SKM-1 (cell line): ENCODE data around the gene CDC37.

Source experiments
- DNase-seq: peaks from one replicate; lab custom pipeline; 2025; ENCODE audit not compliant: unreplicated experiment; lab: John Stamatoyannopoulos, UW

CDC37 gene

GRCh38 chr19:10403137-10404021 lies at the start of gene CDC37:
Gene CDC37, minus strand, starts transcription at chr19:10403542. Its CDS starts 63 bp downstream, at chr19:10403479.
- peak; percentile 86 for DNase-seq

DNA sequence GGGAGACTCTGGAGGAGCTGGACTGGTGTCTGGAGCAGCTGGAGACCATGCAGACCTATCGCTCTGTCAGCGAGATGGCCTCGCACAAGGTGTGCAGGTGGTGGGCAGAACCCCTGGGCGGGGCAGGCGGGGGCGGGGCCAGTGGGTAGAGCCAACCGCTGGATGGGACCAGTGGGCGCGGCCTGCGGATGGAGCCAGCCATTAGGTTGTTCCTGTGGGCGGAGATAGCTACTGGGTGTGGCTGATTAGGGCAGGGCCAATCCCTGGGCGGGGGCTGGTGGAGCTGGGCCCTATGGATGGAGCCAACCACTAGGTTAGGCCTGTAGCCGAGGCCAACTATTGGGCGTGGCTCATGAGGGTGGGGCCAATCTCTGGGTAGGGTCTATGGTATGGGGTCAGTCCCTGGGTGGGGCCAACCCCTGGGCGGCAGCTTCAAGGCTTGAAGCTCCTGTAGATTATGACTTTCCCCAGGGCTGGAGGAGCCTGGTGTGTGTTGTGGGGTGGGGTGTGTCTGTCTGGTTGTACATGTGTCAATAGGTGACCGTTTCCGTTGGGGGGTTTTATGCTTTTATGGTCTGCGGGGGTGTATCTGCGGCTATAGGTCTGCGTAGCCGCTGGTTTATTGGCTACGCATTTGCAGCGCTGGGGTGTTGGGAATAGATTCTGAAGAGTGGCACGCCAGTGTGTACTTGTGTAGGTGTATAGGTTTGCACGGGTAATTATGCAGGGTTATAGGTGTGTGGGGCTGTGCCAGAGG lies 47.7 kb upstream of the CDC37 start:
- DNase-seq = no peak

DNA sequence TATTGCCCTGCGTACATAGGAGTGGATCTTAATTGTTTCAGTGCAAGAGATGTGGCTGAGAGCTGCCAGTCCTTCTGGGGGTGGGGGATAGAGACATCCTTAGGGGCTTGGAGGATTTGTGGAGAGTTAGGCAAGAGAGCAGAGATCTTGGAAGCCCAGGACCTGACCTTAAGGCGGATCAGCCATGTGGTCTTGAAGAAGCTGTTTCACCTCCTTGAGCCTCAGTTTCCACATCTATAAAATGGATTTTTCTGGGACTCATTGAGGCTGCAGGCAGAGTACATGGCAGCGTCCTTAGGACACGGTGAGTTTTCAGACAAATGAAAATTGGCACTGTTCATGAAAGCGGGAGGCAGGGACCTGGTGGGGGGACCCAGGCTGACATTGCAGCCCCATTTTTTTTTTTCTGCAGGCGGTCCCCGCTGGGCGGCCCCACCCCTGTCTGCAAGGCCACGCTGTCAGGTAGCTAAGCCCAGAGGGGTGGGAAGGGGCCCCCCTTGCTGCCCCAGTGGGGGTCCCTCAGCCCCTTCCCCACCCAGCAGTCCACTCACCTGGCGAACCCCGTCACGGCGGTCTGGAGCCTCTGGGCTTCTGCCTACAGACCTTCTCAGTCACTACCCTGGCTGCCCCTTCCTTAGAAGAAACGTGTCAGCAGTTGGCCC lies 47.0 kb upstream of the CDC37 start:
- DNase-seq = no peak

GRCh38 chr19:10449037-10449436 lies 45.7 kb upstream of the CDC37 start:
- no peak for DNase-seq

DNA sequence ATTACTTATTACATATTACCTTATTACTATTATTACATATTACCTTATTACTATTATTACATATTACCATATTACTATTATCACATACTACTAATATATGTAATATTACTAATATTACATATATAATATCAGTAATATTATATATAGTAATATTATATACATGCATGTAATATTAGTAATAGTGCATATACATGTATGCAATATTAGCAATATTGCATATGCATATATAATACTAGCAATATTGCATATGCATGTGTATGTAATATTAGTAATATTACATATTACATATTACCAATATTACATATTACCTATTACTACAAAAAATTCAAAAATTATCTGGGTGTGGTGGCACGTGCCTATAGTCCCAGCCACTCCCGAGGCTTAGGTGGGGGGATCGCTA lies 39.4 kb upstream of the CDC37 start:
- DNase-seq = no peak

DNA sequence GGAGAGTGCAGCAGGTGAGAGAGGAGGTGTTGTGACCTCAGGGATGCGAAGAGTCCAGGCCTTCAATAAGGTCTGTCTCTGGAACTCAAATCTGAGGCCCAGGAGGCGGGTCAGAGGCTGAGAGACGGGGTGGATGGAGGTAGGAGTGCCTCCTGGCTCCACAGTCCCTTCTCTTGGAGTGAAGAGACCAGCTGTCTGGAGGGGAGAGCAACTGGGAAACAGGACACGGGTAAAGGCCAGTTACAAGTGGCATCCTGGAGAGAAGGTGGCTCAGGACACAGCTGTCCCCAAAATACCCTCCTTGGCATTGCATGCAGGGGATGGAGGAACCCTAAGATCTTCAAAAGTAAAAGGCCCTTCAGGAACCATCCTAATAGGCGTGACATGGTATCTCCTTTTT lies 36.2 kb upstream of the CDC37 start:
- DNase-seq = no peak

DNA sequence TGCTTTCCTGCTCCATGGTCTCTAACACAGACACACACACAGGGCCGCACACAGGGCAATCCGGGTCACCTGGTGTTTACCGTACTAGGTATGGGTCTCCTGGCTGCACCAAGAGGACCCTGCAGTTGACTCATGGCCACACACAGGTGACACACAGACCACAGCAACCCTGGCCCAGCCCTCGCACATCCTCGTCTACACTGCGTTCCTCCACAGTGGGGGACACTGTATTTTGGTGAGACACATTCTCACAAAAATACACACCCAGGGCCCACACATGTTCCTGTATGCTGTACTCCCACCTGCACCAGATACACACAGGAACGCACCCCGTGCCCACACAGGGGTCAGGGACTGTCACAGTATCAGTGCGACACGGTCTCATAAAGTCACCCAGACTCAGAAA lies 29.8 kb upstream of the CDC37 start:
- no peak for DNase-seq

DNA sequence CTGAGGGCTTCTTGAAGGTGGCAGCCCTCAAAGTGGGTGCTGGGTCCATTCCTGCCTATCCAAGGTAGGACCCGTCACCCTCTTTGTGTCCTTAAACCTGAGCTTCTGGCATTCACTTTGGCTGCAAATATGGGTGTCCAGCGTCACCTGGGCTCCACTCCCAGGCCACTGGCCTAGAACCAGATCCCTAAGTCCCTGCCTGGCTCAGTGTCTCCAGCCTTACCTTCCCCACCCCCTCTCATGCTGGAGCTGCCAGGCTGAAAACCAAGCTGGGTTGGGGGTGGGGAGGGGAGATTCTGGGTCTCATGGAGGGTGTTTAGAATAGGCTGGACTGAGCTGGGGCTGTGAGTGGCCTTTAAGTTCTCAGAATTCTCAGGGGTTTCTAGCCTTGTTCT lies 29.4 kb upstream of the CDC37 start:
- DNase-seq = no peak

GRCh38 chr19:10431943-10432735 lies 28.8 kb upstream of the CDC37 start:
- no peak for DNase-seq

DNA sequence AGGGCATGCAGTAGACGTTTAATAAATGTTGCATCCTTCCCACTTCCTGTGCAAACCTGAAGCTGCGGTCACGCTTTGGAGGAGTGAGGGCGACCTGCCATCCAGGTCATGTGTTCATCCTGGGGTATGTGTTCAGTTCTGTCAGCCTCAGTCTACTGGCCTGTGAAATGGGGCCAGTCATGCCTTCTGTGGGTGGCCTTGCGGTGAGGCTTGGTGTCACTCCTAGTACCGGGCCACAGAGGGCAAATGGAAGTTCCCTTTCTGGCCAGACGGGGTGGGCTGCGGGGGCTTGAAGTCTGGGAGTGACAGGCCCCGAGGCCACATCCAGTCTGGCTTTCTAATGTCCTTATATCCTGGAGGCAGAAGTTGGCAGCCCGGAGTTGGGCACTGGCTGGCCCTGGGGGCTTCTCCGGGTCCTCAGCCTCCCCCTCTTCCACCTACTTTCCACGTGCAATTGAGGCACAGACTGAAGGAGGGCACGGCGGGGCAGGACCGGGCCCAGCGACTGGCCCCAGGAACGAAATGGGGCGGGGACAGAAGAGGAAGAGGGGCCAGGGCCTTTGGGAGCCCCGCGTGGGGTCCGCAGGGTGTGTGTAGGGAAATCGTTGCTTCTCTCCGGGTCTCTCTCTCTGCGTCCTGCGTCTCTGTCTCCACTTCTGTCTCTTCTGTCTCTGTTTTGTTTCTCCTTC lies 28.1 kb upstream of the CDC37 start:
- no peak for DNase-seq

DNA sequence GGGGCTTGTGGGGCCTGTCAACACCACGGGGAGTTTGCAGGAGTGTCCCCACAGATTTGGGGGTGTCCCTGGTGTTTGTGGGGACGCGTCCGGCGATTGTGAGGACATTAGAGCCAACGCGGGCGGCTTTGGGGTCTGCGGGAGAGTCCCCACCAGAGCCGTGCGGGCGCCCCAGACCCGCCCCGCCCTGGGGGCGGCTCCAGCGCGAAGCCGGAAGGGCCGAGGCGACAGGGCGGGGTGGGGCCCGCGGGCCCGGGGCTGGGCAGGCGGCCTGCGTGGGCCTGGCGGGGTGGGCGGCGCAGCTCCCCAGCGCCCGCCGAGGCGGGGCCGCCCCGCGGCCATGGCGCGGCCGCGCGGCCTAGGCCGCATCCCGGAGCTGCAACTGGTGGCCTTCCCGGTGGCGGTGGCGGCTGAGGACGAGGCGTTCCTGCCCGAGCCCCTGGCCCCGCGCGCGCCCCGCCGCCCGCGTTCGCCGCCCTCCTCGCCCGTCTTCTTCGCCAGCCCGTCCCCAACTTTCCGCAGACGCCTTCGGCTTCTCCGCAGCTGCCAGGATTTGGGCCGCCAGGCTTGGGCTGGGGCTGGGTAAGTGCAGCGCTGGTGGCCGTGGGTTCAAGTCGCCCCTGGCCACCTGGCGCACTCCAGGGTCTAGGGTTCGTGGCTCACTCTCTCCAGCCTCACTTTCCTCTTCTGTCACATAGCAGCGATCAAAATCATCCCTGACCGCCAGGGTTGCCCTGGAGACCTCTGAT lies 27.3 kb upstream of the CDC37 start:
- DNase-seq = no peak

DNA sequence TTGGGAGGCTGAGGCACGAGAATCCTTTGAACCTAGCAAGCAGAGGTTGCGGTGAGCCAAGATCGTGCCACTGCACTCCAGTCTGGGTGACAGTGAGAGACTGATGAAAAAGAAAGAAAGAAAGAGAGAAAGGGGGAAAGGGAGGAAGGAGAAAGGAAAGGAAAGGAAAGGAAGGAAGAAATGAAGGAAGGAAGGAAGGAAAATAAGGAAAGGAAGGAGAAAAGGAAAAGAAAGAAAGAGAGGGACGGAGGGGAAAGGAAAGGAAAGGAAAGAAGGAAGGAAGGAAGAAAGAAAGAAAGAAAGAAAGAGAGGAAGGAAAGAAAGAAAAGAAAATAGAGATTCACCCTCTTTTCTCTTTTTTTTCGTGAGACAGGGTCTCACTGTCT lies 25.6 kb upstream of the CDC37 start:
- no peak for DNase-seq

DNA sequence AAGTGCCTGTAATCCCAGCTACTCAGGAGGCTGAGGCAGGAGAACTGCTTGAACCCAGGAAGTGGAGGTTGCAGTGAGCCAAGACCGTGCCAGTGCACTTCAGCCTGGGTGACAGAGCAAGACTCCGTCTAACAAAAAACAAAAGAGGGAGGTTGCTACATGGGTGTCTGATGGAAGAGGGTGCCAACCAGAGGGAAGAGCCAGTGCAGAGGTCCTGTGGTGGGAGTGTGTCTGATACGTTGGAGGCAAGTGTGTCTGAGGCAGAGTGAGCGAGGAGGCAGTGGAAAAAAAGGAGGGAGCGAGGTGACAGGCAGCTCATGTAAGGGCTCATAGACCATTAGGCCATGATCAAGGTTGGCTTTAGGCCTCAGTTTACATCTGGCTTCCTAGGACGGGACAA lies 23.8 kb upstream of the CDC37 start:
- DNase-seq = no peak

DNA sequence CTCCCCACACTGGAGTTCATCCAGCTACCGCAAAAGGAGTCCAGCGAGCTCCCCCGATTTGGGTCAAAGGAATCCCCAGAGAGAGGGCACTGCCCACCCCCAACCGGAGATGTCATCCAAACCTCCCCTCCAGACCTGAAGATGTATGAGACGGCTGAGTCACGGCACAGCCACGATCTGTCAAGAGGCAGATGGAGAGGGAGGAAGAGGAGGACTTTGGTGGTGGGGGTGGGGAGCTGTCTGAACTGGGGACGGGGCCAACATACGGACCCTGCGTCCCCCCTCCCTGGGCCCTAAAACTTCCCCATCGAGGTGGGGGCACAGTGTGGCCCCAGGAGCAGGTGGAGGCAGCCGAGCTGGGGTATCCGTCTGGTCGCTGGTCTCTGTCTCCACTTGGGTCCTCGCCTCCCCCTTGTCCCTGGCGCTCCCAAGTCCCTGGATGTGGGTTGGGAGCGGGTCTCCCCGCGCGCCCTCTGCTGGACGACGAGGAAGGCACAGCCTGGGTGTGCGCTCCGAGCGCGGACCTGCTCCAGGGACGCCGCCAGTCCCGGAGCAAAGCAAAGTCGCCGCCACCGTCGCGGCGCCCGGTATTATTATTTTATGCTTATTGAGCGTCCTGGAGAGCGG lies 20.8 kb upstream of the CDC37 start:
- no peak for DNase-seq

GRCh38 chr19:10422846-10423245 lies 19.5 kb upstream of the CDC37 start:
- DNase-seq = no peak

GRCh38 chr19:10422046-10422461 lies 18.7 kb upstream of the CDC37 start:
- DNase-seq = no peak

- DNase-seq = no peak
Measured at GRCh38 chr19:10421240-10422045, 18.1 kb upstream of the CDC37 start.

- no peak for DNase-seq
Measured at GRCh38 chr19:10420444-10421239, 17.3 kb upstream of the CDC37 start, which contains the start of gene PDE4A. Gene PDE4A, plus strand, starts transcription at chr19:10420538. Its CDS starts 227 bp downstream, at chr19:10420765.
